GM23338 (cell line): ENCODE measurements around the gene SIDT2. TPM values are rescaled to one million over a fixed set of nuclear protein-coding genes. Genes with fewer than 3 reads are reported as not detected.

ENCODE experiments used
- ATAC-seq: fragments of 200-7000 bp; cut with Tn5 transposase; 3 replicates; pipeline ENCODE4 v1.9.1; 2020
- DNase-seq: peaks from one replicate; pipeline ENCODE4 v3.0.0-alpha.2; 2015; ENCODE audit warnings: low spot score
- H2AFZ ChIP-seq: fragments of 200-600 bp; sonication (generic); 2 replicates; pipeline ENCODE4 v1.8.0; 2016; ENCODE audit warnings: antibody characterized with exemption, mild to moderate bottlenecking, moderate library complexity
- H3F3A ChIP-seq: fragments of 200-600 bp; sonication (generic); replicated peaks from 2 replicates; pipeline ENCODE4 v1.8.0; 2017; ENCODE audit warnings: antibody characterized with exemption, mixed run types, low read depth
- H3K27ac ChIP-seq: fragments of 200-600 bp; sonication (generic); 2 replicates; pipeline ENCODE4 v1.6.1; 2016; ENCODE audit warnings: low read depth
- H3K27me3 ChIP-seq: fragments of 200-600 bp; sonication (generic); 2 replicates; pipeline ENCODE4 v1.8.0; 2016; ENCODE audit warnings: mild to moderate bottlenecking, mixed run types, moderate library complexity; ENCODE audit not compliant: insufficient read depth
- H3K36me3 ChIP-seq: fragments of 200-600 bp; sonication (generic); 2 replicates; pipeline ENCODE4 v1.8.0; 2016; ENCODE audit warnings: mild to moderate bottlenecking; ENCODE audit not compliant: insufficient read depth
- H3K4me1 ChIP-seq: fragments of 200-600 bp; sonication (generic); 2 replicates; pipeline ENCODE4 v1.8.0; 2016; ENCODE audit warnings: mild to moderate bottlenecking, moderate library complexity; ENCODE audit not compliant: insufficient read depth
- H3K4me2 ChIP-seq: fragments of 200-600 bp; sonication (generic); 2 replicates; pipeline ENCODE4 v1.7.1; 2017; ENCODE audit warnings: mixed run types
- H3K4me3 ChIP-seq: fragments of 200-600 bp; sonication (generic); 2 replicates; pipeline ENCODE4 v1.6.1; 2016; ENCODE audit warnings: mixed run types
- H3K79me2 ChIP-seq: fragments of 200-600 bp; sonication (generic); replicated peaks from 2 replicates; pipeline ENCODE4 v1.8.0; 2017; ENCODE audit warnings: mild to moderate bottlenecking; ENCODE audit not compliant: insufficient read depth
- H3K9me2 ChIP-seq: fragments of 200-600 bp; sonication (generic); 2 replicates; pipeline ENCODE4 v1.8.0; 2017; ENCODE audit not compliant: insufficient read depth
- H4K20me1 ChIP-seq: fragments of 200-600 bp; sonication (generic); replicated peaks from 2 replicates; pipeline ENCODE4 v1.8.0; 2017; ENCODE audit warnings: mild to moderate bottlenecking; ENCODE audit not compliant: insufficient read depth
- H3K27ac Mint-ChIP-seq: 2 replicates; pipeline ENCODE4 v1.8.0; 2020; ENCODE audit warnings: inconsistent platforms, mild to moderate bottlenecking, moderate library complexity, mixed read lengths
- H3K27me3 Mint-ChIP-seq: 3 replicates; pipeline ENCODE4 v1.8.0; 2022; ENCODE audit warnings: low read depth, mild to moderate bottlenecking, moderate library complexity, mixed read lengths, inconsistent platforms; ENCODE audit not compliant: insufficient read depth, poor library complexity
- H3K36me3 Mint-ChIP-seq: 3 replicates; pipeline ENCODE4 v1.8.0; 2021; ENCODE audit warnings: low read depth, mild to moderate bottlenecking, inconsistent platforms, moderate library complexity, mixed read lengths
- H3K4me1 Mint-ChIP-seq: 3 replicates; pipeline ENCODE4 v1.8.0; 2020; ENCODE audit warnings: mild to moderate bottlenecking, inconsistent platforms, mixed read lengths
- H3K4me3 Mint-ChIP-seq: 3 replicates; pipeline ENCODE4 v1.8.0; 2021; ENCODE audit warnings: moderate library complexity, mild to moderate bottlenecking, inconsistent platforms, mixed read lengths
- H3K9me3 Mint-ChIP-seq: 3 replicates; pipeline ENCODE4 v1.8.0; 2020; ENCODE audit warnings: moderate library complexity, mild to moderate bottlenecking, inconsistent platforms, mixed read lengths
- CREB1 ChIP-seq: fragments of 250-450 bp; sonication (Bioruptor Pico); IDR thresholded peaks from 2 replicates; pipeline ENCODE4 v1.5.0; 2020; ENCODE audit warnings: low read depth, mild to moderate bottlenecking, moderate library complexity
- EZH2phosphoT487 ChIP-seq: fragments of 200-600 bp; sonication (generic); IDR thresholded peaks from one replicate; pipeline ENCODE4 v1.8.1; 2018; ENCODE audit warnings: antibody characterized with exemption; ENCODE audit not compliant: unreplicated experiment
- JUNB ChIP-seq: IDR thresholded peaks from one replicate; pipeline ENCODE4 v1.6.1; 2016; ENCODE audit warnings: antibody characterized with exemption; ENCODE audit not compliant: unreplicated experiment
- NANOG ChIP-seq: IDR thresholded peaks from 2 replicates; pipeline ENCODE4 v1.6.1; 2016; ENCODE audit warnings: antibody characterized with exemption, borderline replicate concordance
- POLR2AphosphoS5 ChIP-seq: IDR thresholded peaks from 2 replicates; pipeline ENCODE4 v1.6.1; 2016; ENCODE audit warnings: antibody characterized with exemption, low read depth
- STAT1 ChIP-seq: IDR thresholded peaks from one replicate; pipeline ENCODE4 v1.6.1; 2016; ENCODE audit warnings: antibody characterized with exemption; ENCODE audit not compliant: unreplicated experiment
- ZNF114 ChIP-seq: fragments of 250-450 bp; sonication (Bioruptor Pico); IDR thresholded peaks from 2 replicates; pipeline ENCODE4 v1.5.0; 2020; ENCODE audit warnings: mild to moderate bottlenecking, moderate library complexity
- ZNF331 ChIP-seq: fragments of 250-450 bp; sonication (Bioruptor Pico); IDR thresholded peaks from 2 replicates; pipeline ENCODE4 v1.5.0; 2020; ENCODE audit warnings: low read depth, mild to moderate bottlenecking, moderate library complexity
- polyA plus RNA-seq: library from polyadenylated mRNA; unstranded; fragments of >200 nt; fragmentation: Nextera tagmentation; extraction: Ambion mirVana; gene quantifications from 2 replicates; pipeline ENCODE4 v1.2.1, GENCODE V29; 2016
- total RNA-seq: library from RNA; depleted of rRNA; stranded (reverse); fragments of >200 nt; shearing (Covaris generic); gene quantifications from 2 replicates; pipeline ENCODE4 v1.2.3, GENCODE V29; 2014
- TF ChIP-seq, protein P1 (sequence below): fragments of 250-450 bp; sonication (Bioruptor Pico); IDR thresholded peaks from 2 replicates; pipeline ENCODE4 v1.5.0; 2020; ENCODE audit warnings: mild to moderate bottlenecking, moderate library complexity
- TF ChIP-seq, protein P2 (sequence below): IDR thresholded peaks from one replicate; pipeline ENCODE4 v1.6.1; 2018; ENCODE audit warnings: antibody characterized with exemption; ENCODE audit not compliant: unreplicated experiment
- TF ChIP-seq, protein P3 (sequence below): IDR thresholded peaks from 2 replicates; pipeline ENCODE4 v1.6.1; 2016; ENCODE audit warnings: antibody characterized with exemption

The SIDT2 gene
- total and polyA plus RNA-seq, 2 experiments from 2014 or later = 7.5 to 12.1 TPM

DNA sequence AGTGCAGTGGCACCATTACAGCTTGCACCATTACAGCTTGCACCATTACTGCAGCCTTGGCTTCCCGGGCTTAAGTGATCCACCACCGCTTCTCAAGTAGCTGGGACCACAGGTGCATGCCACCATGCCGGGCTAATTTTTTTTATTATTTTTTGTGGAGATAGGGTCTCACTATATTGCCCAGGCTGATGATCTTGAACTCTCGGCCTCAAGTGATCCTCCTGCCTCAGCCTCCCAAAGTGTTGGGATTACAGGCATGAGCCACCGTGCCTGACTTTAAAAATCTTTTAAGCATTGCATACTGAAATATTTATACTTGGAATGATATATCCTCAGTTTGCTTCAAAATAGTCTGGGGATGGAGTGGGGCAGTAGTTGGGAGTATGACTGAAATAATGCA lies 24.1 kb upstream of the SIDT2 start:
- DNase-seq (no peak), ATAC-seq (no peak)
- Mint-ChIP-seq H3K27me3 (no peaks in the 10 kb centered on the region), H3K4me3 (no peak overlapping the region), H3K27ac (no peak overlapping the region; the same call in 1 of the 2 replicates), H3K4me1 (no peaks in the 10 kb centered on the region), H3K36me3 (peaks cover 72% of the 10 kb centered on the region; the same call in 2 of the 3 replicates), H3K9me3 (no peaks in the 10 kb centered on the region)
- Histone ChIP-seq H2AFZ (no peak overlapping the region), H3K36me3 (0 out of 2 replicates have a peak, but pooled peaks cover 20% of the 10 kb centered on the region), H3K9me2 (no peaks in the 10 kb centered on the region), H3K27me3 (no peaks in the 10 kb centered on the region), H3K4me1 (no peaks in the 10 kb centered on the region; the same call in 1 of the 2 replicates), H3K79me2 (peaks cover 100% of the 10 kb centered on the region), H3K4me3 (no peak overlapping the region), H3K27ac (no peak overlapping the region), H3K4me2 (no peak overlapping the region), H3F3A (0 out of 2 replicates have a peak, but pooled peaks cover 3% of the 10 kb centered on the region), H4K20me1 (peaks cover 73% of the 10 kb centered on the region)
- TF ChIP-seq JUNB (no peak), ZNF114 (CRISPR knock-in tag) (no peak), CREB1 (CRISPR knock-in tag) (no peak), POLR2AphosphoS5 (no peak), NANOG (no peak), ZNF331 (CRISPR knock-in tag) (no peak), EZH2phosphoT487 (no peak), STAT1 (no peak)
- TF ChIP-seq, protein P1, sequence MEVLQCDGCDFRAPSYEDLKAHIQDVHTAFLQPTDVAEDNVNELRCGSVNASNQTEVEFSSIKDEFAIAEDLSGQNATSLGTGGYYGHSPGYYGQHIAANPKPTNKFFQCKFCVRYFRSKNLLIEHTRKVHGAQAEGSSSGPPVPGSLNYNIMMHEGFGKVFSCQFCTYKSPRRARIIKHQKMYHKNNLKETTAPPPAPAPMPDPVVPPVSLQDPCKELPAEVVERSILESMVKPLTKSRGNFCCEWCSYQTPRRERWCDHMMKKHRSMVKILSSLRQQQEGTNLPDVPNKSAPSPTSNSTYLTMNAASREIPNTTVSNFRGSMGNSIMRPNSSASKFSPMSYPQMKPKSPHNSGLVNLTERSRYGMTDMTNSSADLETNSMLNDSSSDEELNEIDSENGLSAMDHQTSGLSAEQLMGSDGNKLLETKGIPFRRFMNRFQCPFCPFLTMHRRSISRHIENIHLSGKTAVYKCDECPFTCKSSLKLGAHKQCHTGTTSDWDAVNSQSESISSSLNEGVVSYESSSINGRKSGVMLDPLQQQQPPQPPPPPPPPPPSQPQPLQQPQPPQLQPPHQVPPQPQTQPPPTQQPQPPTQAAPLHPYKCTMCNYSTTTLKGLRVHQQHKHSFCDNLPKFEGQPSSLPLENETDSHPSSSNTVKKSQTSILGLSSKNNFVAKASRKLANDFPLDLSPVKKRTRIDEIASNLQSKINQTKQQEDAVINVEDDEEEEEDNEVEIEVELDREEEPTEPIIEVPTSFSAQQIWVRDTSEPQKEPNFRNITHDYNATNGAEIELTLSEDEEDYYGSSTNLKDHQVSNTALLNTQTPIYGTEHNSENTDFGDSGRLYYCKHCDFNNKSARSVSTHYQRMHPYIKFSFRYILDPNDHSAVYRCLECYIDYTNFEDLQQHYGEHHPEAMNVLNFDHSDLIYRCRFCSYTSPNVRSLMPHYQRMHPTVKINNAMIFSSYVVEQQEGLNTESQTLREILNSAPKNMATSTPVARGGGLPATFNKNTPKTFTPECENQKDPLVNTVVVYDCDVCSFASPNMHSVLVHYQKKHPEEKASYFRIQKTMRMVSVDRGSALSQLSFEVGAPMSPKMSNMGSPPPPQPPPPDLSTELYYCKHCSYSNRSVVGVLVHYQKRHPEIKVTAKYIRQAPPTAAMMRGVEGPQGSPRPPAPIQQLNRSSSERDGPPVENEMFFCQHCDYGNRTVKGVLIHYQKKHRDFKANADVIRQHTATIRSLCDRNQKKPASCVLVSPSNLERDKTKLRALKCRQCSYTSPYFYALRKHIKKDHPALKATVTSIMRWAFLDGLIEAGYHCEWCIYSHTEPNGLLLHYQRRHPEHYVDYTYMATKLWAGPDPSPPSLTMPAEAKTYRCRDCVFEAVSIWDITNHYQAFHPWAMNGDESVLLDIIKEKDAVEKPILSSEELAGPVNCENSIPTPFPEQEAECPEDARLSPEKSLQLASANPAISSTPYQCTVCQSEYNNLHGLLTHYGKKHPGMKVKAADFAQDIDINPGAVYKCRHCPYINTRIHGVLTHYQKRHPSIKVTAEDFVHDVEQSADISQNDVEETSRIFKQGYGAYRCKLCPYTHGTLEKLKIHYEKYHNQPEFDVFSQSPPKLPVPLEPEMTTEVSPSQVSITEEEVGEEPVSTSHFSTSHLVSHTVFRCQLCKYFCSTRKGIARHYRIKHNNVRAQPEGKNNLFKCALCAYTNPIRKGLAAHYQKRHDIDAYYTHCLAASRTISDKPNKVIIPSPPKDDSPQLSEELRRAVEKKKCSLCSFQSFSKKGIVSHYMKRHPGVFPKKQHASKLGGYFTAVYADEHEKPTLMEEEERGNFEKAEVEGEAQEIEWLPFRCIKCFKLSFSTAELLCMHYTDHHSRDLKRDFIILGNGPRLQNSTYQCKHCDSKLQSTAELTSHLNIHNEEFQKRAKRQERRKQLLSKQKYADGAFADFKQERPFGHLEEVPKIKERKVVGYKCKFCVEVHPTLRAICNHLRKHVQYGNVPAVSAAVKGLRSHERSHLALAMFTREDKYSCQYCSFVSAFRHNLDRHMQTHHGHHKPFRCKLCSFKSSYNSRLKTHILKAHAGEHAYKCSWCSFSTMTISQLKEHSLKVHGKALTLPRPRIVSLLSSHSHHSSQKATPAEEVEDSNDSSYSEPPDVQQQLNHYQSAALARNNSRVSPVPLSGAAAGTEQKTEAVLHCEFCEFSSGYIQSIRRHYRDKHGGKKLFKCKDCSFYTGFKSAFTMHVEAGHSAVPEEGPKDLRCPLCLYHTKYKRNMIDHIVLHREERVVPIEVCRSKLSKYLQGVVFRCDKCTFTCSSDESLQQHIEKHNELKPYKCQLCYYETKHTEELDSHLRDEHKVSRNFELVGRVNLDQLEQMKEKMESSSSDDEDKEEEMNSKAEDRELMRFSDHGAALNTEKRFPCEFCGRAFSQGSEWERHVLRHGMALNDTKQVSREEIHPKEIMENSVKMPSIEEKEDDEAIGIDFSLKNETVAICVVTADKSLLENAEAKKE (CRISPR knock-in tag) = no peak
- TF ChIP-seq, protein P2, sequence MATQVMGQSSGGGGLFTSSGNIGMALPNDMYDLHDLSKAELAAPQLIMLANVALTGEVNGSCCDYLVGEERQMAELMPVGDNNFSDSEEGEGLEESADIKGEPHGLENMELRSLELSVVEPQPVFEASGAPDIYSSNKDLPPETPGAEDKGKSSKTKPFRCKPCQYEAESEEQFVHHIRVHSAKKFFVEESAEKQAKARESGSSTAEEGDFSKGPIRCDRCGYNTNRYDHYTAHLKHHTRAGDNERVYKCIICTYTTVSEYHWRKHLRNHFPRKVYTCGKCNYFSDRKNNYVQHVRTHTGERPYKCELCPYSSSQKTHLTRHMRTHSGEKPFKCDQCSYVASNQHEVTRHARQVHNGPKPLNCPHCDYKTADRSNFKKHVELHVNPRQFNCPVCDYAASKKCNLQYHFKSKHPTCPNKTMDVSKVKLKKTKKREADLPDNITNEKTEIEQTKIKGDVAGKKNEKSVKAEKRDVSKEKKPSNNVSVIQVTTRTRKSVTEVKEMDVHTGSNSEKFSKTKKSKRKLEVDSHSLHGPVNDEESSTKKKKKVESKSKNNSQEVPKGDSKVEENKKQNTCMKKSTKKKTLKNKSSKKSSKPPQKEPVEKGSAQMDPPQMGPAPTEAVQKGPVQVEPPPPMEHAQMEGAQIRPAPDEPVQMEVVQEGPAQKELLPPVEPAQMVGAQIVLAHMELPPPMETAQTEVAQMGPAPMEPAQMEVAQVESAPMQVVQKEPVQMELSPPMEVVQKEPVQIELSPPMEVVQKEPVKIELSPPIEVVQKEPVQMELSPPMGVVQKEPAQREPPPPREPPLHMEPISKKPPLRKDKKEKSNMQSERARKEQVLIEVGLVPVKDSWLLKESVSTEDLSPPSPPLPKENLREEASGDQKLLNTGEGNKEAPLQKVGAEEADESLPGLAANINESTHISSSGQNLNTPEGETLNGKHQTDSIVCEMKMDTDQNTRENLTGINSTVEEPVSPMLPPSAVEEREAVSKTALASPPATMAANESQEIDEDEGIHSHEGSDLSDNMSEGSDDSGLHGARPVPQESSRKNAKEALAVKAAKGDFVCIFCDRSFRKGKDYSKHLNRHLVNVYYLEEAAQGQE = no peak
- TF ChIP-seq, protein P3, sequence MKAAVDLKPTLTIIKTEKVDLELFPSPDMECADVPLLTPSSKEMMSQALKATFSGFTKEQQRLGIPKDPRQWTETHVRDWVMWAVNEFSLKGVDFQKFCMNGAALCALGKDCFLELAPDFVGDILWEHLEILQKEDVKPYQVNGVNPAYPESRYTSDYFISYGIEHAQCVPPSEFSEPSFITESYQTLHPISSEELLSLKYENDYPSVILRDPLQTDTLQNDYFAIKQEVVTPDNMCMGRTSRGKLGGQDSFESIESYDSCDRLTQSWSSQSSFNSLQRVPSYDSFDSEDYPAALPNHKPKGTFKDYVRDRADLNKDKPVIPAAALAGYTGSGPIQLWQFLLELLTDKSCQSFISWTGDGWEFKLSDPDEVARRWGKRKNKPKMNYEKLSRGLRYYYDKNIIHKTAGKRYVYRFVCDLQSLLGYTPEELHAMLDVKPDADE = no peak
